WERI-Rb-1 (cell line): ENCODE measurements around the gene SELENOO.

ENCODE experiments used
- DNase-seq: peaks from one replicate; pipeline ENCODE4 v3.0.0-alpha.2; 2020
- H3K27ac ChIP-seq: fragments of 250-450 bp; sonication (Bioruptor Pico); 2 replicates; pipeline ENCODE4 v1.5.1; 2020; ENCODE audit warnings: mild to moderate bottlenecking, moderate library complexity
- H3K27me3 ChIP-seq: fragments of 250-450 bp; sonication (Bioruptor Pico); 2 replicates; pipeline ENCODE4 v1.5.1; 2021; ENCODE audit warnings: mild to moderate bottlenecking, low read depth, moderate library complexity; ENCODE audit not compliant: insufficient read depth, severe bottlenecking
- H3K36me3 ChIP-seq: fragments of 250-450 bp; sonication (Bioruptor Pico); 2 replicates; pipeline ENCODE4 v1.5.1; 2020; ENCODE audit warnings: mild to moderate bottlenecking, moderate library complexity
- H3K4me3 ChIP-seq: 2 replicates; pipeline ENCODE4 v1.5.1; 2011; ENCODE audit warnings: low read depth, mild to moderate bottlenecking, control low read depth, low read length
- H3K9me3 ChIP-seq: fragments of 250-450 bp; sonication (Bioruptor Pico); 2 replicates; pipeline ENCODE4 v1.5.1; 2021; ENCODE audit warnings: mild to moderate bottlenecking, moderate library complexity; ENCODE audit not compliant: severe bottlenecking
- TF ChIP-seq, protein P1 (sequence below): IDR thresholded peaks from 2 replicates; pipeline ENCODE4 v1.5.1; 2011; ENCODE audit warnings: low read depth, mild to moderate bottlenecking, control low read depth, inconsistent platforms, low read length

Gene SELENOO

DNA sequence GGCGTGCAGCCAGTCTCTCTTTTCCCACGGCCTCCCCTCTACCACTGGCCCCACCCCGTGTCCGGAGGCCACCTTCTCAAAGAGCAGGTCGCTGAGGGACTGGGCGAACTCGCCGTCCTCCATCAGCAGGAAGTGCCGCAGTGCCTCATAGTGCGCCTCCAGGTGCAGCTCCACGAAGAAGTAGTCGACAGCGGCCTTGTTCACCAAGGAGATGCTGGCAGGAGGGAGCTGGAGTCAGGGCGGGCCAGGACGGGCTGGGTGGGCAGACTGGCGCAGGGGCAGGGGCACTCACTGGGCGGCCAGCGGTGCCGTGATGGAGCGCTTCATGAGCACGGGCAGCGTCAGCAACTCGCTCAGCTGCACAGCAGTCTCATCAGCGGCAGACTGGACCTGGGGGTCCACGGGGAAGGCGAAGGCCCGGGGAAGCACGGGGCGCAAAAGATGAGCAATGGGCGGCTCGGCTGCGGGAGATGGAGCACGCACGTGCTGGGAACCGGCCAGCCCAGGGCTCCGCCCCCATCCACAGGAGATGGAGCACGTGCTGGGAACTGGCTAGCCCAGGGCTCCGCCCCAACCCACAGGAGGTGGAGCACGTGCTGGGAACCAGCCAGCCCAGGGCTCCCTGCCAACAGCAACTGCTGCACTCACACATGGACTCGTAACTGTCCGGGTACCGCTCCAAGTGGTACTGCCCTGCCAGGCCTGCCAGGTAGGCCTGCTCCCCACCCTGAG, 18.4 kb downstream of the SELENOO start:
- no peaks in the 10 kb centered on the region for H3K27me3 ChIP-seq
- peaks cover 86% of the 10 kb centered on the region for H3K36me3 ChIP-seq
- no peak overlapping the region for H3K27ac ChIP-seq
- DNase-seq = peak; percentile 52
- H3K4me3 ChIP-seq = no peak overlapping the region
- TF ChIP-seq, protein P1, sequence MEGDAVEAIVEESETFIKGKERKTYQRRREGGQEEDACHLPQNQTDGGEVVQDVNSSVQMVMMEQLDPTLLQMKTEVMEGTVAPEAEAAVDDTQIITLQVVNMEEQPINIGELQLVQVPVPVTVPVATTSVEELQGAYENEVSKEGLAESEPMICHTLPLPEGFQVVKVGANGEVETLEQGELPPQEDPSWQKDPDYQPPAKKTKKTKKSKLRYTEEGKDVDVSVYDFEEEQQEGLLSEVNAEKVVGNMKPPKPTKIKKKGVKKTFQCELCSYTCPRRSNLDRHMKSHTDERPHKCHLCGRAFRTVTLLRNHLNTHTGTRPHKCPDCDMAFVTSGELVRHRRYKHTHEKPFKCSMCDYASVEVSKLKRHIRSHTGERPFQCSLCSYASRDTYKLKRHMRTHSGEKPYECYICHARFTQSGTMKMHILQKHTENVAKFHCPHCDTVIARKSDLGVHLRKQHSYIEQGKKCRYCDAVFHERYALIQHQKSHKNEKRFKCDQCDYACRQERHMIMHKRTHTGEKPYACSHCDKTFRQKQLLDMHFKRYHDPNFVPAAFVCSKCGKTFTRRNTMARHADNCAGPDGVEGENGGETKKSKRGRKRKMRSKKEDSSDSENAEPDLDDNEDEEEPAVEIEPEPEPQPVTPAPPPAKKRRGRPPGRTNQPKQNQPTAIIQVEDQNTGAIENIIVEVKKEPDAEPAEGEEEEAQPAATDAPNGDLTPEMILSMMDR = no peak
- no peaks in the 10 kb centered on the region for H3K9me3 ChIP-seq

DNA sequence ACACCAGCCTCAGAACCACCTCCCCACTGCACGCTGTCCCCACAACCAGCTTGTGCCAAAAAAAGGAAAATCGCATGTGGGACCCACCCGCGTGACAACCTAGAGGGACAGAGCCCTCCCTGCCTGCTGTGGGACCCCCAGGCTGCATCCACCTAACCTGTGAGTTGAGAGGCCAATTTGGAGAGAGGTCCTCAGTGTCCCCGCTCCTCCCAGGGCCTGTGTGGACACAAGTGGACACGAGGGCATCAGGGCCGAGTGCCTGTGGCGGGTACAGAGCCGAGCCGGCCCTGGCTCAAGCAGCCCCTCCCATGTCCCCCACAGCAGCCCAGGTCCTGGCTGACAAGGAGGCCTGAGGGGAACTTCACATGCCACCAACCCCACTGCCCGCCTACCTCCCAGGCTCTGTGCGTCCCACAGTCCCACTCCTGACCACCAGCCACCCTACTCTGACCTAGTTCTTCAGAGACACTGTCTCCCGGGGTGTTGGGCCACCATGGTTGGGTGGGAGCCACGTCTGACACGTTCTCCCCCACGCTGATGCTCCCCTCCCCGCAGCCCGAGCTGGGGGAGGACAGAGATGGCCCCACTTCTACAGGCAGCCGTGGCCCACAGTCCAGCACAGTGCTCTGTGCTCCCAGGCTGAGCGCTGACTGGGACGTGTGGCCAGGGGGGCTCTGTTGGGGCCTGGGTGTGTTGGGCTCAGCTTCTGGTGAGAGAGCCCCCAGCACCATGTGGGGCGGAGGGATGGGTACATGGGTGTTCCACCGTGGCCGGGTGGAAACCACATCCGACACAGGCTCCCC, 19.2 kb downstream of the SELENOO start:
- TF ChIP-seq, protein P1 = no peak
- no peak for DNase-seq
- Histone ChIP-seq H3K36me3 (peaks cover 82% of the 10 kb centered on the region), H3K9me3 (no peaks in the 10 kb centered on the region), H3K27ac (no peak overlapping the region), H3K27me3 (no peaks in the 10 kb centered on the region), H3K4me3 (no peak overlapping the region)

DNA sequence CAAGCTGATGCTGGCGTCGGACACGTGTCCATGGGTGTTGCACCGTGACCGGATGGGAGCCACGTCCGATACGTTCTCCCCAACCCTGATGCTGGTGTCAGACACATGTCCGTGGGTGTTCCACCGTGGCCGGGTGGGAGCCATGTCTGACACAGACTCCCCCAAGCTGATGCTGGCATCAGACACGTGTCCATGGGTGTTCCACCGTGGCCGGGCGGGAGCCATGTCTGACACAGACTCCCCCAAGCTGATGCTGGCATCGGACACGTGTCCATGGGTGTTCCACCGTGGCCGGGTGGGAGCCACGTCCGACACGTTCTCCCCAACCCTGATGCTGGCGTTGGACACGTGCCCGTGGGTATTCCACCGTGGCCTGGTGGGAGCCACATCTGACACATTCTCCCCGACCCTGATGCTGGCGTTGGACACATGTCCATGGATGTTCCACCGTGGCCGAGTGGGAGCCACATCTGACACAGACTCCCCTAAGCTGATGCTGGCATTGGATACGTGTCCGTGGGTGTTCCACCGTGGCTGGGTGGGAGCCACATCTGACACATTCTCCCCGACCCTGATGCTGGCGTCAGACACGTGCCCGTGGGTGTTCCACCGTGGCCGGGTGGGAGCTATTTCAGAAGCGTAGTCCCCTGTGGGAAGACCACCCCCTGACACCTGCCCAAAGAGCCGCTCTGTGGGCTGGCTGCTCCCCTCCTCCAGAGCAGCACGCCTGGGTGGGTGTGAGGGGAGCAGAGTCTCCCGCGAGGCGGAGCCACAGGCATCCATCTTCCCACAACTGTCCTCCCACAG, 20.0 kb downstream of the SELENOO start:
- TF ChIP-seq, protein P1 = no peak

GRCh38 chr22:50221410-50222300, 20.8 kb downstream of the SELENOO start:
- H3K27me3 ChIP-seq = no peaks in the 10 kb centered on the region
- H3K36me3 ChIP-seq = peaks cover 77% of the 10 kb centered on the region
- TF ChIP-seq, protein P1 = peak; percentile 29; the same call in 1 of the 2 replicates
- H3K9me3 ChIP-seq = no peaks in the 10 kb centered on the region
- no peak overlapping the region for H3K4me3 ChIP-seq
- no peak for DNase-seq
- no peak overlapping the region for H3K27ac ChIP-seq

More for the DNA sequence above, 20.0 kb downstream of the SELENOO start:
- no peak for DNase-seq
- H3K4me3 ChIP-seq = no peak overlapping the region
- H3K27me3 ChIP-seq = no peaks in the 10 kb centered on the region
- no peak overlapping the region for H3K27ac ChIP-seq
- H3K36me3 ChIP-seq = peaks cover 82% of the 10 kb centered on the region
- no peaks in the 10 kb centered on the region for H3K9me3 ChIP-seq

DNA sequence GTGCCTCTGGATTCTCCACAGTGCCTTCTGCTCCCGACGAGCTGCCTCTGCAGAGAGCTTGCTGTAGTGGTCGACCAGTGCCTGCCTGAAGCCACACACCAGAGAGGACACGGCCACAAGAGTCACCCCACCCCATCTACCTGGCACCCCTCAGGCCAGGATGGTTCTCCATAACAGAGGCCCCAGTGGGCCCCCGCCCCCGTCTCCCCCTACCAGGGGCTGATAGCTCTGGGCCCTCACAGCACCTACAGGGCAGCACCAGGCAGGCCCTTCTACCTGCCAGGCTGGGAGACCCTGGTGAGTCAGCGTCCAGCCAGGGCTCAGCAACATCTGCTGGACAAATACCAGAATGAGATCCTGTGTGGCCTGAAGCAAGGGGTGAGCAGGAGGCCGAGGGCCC, 21.7 kb downstream of the SELENOO start:
- TF ChIP-seq, protein P1 = no peak
- Histone ChIP-seq H3K27me3 (no peaks in the 10 kb centered on the region), H3K36me3 (peaks cover 68% of the 10 kb centered on the region), H3K4me3 (no peak overlapping the region), H3K27ac (no peak overlapping the region), H3K9me3 (no peaks in the 10 kb centered on the region)
- no peak for DNase-seq
